ENCODE data around the gene DIPK1B.

The DIPK1B gene

DNA sequence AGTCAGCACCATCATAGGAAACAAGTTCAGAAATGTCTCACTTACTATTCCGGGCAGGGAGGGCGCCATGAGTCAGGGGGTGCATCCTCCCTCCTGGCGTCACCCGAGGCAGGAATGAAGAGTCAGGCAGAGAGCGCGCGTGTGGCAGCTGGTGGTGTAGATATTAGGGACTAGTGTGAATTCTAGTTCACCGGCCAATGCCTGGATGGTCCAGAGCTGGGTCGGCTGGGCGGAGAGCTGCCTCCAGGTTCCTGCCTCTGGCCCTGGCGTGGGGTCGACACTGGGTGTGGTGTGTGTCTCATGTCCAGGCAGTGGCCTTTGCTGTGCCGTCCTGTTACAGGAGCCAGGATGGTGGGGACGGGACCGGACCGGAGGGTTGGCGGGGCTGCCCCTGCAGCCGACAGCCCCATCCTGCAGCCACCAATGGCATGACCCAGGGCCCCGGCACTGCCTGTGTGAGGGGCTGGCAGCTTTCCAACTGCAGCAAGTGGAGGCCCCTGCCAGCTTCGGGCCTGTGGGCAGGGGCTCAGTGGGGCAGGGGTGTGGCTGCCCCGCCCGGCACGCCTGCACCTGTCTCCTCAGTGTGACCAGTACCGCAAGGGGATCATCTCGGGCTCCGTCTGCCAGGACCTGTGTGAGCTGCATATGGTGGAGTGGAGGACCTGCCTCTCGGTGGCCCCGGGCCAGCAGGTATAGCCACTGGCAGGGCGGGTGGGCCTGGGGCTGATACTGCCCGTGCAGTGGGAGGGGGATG, 9.1 kb downstream of the DIPK1B start:
- no peak for DNase-seq

DNA sequence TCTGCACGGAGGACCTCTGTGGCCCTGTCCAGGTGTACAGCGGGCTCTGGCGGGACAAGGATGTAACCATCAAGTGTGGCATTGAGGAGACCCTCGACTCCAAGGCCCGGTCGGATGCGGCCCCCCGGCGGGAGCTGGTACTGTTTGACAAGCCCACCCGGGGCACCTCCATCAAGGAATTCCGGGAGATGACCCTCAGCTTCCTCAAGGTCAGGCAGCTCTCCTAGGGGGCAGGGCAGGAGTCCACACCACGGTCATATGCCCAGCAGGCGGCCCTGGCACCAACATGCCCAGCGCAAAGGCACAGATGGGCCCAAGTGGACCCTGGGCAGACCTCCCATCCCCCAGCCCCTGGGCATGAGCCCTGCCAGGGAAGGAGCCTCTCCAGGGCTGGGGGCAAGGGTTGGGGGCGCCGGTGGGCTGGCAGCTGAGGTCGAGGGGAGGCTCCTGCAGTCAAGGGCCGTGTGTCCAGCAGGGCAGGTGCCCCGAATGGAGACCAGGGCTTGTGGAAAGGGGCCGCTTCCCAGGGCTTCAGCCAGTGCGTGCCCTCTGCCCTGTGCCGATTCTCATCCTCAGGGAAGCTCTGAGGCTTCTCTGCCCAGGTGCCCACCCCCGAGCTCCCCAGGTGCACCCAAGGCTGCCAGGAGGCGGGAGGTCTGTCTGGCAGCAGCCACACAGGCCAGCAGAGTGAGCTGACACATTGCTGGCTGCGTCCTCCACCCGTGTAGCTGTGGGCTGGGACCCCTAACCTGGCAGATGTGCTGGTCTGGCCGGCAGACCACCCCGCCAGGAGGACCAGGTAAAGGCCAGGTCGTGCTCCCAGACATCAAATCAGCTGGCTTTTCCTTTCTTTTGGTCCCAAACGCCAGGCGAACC, 10.0 kb downstream of the DIPK1B start:
- DNase-seq: no peak

- DNase-seq: no peak
Observed at GRCh38 chr9:136722969-136723356, 10.6 kb downstream of the DIPK1B start.

DNA sequence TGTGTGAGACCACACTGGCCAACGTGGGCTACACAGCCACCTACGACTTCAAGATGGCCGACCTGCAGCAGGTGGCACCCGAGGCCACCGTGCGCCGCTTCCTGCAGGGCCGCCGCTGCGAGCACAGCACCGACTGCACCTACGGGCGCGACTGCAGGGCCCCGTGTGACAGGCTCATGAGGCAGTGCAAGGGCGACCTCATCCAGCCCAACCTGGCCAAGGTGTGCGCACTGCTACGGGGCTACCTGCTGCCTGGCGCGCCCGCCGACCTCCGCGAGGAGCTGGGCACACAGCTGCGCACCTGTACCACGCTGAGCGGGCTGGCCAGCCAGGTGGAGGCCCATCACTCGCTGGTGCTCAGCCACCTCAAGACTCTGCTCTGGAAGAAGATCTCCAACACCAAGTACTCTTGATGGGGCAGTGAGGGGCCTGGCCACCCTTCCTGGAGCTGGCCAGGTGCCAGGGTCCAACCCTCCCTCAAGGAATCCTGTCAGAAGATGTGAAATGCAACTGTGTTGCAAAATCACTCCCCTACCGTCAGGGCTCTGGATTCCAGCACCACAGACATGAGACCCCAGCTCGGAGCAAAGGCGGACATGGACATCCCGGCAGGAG, 11.1 kb downstream of the DIPK1B start:
- DNase-seq: no peak

DNA sequence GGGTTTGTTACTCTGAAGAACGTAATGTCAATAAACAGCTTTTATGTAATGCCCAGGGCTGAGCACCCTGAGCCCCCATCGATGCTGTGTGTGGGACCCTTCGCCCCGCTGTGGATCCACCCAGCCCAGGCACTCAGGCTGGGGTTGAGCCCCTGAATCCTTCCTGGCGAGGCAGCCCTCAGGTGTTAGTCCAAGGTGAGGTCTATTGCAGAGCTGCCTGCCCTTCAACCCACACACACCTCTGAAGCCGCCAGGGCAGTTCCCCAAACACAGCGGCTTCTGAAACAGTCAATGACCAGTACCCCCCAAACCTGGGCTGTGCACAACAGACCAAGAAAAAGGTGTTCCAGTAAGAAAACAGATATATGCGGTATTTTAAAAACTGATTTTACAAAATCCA, 11.6 kb downstream of the DIPK1B start:
- no peak for DNase-seq

GRCh38 chr9:136724772-136725171, 12.4 kb downstream of the DIPK1B start:
- no peak for DNase-seq

GRCh38 chr9:136725612-136726011, 13.2 kb downstream of the DIPK1B start:
- no peak for DNase-seq

DNA sequence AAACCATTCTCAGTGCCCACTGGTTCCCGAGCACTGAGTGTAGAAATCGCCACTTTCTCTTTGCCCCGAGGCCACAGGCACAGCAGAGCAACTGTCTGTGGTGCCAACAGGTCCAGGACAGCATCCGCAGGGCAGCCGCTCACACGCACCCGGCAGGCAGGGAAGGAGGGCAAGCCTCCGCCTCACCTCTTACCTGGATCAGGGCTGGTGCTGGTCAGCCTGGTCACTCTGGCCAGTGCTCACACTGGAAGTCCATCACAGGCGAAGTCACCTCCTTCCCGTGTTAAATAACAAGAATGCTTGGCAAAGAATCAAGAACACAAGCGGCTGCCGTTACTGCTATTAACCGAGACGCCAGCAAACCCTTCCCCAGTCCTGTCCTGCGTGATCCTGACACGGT, 13.7 kb downstream of the DIPK1B start:
- no peak for DNase-seq

- DNase-seq: peak; percentile 19
Observed at GRCh38 chr9:136726631-136727191, 14.3 kb downstream of the DIPK1B start.

DNA sequence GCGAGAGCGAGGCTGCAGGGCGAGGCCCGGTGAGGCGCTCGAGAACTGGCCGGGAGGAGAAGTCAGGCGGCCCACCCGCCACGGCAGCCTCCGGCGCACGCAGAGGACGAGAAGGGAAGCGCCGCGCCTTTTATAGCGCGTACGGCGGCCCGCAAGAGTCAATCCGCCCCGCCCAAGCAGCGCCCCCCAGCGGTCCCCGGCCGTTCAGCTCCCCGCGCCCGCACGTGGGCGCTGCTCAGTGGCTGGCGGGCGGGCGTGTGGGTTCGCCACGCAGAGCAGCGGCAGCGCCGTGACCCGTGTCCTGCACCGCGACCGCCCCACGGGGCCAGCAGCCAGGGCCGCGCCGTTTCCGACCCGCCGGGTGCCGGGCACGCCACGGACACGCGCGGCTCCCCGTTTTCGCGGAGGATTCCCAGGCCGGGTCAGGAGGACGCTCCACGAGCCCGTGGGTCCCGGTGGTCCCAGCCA, 15.7 kb downstream of the DIPK1B start:
- peak; percentile 87 for DNase-seq

DNA sequence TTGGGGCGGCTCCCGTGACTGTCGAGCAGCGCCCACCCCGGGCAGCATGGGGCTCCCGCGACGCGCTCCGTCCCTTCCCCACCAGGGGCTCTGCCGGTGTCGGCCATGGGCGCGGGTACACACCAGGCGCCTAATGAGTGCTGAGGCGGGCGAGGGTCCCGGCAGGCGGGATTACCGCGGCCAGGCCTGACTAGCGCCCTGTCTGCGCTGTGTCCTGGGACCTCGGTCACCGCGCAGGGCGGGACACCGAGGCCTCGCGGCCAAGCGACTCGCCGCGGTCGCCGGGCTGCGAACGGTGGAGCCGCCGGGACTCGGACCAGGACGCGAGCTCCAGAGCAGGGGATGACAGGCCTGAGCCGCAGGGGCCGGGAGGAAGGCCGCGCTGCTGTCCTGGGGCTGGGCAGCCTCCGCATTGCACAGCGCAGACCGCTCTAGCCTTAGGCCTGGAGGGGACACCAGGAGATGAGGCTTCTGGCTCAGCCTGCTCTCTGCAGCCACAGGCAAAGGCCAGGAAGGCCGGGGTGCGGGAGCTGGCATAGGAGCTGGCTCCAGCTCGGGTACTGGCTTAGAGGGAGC, 16.3 kb downstream of the DIPK1B start:
- DNase-seq: no peak

DNA sequence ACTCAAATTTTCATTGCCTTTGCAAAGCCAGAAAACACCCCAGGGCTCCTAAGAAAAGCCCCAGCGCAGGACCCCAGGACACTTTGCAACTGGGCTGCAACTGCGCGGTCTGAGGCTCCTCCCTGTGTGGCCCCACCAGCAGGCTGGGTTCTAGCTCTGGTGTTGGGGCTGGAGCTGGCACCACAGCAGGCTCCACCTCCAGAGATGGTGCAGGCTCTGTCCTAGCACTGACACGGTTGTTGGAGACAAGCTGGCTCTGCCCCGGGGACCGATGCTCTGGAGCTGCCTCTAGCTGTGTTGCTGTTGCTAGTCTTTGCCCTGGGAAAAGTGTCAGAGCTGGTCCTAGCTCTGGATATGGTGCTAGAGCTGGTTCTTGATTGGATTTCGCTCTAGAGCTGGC, 16.8 kb downstream of the DIPK1B start:
- DNase-seq: no peak

- no peak for DNase-seq
Observed at GRCh38 chr9:136729926-136730325, 17.6 kb downstream of the DIPK1B start.

DNA sequence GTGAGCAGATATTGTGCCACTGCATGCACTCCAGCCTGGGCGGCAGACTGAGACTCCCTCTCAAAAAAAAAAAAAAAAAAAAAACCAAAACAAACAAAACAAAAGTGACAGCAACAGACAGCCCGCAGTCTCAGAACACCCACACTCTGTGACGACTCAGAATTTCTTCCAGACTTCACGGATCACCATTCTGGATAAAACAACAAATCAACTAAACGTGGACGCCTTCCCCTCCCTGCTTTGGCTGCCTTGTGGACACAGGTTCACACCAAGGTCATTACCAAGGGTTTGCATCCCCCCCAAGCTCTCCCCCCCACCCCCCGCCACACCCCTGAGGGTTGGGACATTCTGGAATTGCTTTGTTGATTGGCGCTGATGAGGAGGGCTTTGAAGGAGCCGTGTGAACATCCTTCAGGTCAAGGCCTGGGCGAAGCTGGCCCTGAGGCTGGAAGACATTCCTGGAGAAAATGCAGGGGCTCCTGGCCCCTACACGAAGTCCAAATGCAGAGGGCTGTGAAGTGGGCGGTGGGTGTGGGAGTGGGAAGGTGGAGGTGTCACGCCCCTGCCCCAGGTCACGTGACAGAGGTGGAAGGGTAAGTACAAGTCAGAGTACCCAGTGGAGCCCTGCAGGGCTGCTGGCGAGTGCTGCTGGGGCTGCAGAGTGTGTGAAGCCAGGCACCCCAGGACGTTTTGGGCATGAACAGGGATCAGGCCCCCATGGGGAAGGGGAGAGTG, 20.2 kb downstream of the DIPK1B start:
- no peak for DNase-seq

DNA sequence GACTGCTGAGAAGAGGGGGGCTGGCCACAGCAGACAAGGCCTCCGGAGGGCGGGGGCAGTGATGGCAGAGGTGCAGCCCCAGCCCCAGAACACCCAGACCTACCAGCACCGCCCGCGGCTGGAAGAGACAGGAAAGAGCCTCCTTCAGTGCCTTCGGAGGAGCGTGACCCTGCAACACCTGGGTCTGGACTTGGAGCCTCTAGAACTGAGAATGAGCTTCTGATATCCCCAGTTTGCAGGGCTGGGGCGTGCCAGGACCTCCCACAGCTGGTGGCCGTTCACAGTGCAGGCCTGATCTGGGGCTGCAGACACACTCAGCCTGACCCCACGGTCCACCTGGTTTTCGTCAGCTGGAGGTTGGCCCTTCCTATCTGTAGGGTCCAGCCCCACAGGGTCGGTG, 21.2 kb downstream of the DIPK1B start:
- no peak for DNase-seq

GRCh38 chr9:136734837-136735496, 22.6 kb downstream of the DIPK1B start:
- no peak for DNase-seq

DNA sequence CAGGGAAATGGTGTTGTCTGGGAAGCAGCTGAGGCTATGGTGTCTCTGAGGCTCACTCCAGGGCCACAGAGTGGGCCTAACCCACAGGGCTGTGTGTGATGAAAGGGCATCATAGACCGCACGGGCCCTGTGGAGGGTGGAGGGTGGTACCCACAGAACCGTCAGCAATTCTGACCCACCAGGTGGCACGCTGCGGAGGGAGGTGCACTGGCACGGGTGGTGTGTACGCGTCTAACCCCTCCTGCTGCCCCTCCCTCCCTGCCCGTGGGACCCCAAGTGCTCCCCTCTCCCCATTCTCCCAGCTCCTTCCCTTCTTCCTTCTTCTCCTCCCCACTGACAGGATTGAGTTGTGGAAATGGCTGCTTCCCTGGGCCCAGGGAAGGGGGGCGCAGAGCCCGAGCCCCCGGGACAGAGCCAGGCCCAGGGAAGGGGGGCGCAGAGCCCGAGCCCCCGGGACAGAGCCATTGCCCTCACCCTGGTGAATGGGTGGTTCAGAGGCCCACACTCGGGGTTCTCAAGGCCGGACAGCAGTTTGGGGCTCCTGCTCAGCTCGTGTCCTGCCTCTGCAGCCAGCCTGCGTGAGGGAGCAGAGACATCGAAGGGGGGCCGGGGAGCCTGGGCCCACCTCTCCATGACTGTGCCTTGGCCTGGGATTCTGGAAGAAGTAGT, 23.6 kb downstream of the DIPK1B start:
- DNase-seq: no peak

DNA sequence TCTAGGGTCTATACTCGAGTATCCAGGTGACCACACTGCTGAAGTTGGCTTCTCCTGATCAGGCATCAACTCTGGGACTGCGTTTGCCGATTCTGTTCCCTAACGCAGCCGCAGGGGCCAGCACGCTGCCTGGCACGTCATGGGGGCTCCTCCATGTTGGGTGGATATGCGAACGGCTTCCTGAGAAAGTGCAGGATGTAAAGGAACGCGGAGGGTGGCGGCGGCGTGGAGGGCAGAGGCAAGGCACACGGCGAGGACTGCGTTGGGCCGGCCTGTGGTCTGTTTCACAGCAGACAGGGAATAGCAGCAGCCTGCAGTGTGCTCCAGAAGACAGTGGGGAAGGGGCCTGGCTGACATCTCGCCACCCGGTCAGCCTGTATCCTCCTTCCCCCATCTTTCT, 26.6 kb downstream of the DIPK1B start:
- no peak for DNase-seq

DNA sequence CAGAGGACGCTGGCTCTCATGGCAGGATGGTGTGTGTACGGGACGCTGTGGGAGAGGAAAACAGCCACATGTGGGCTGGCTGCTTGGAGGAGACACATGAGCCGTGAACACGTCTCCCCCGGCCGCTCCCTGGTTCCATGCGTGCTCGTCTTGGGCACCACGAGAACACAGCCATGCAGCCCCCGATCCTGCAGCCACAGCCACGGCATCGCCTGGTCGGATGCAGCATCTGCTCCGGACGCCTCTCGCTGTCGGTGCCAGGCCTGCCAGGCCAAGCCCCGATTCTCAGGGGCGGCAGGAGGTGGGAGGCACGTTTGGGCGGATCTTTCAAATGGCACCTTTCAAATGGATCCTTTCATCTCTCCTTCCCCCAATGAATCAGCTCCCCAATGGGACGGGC, 27.1 kb downstream of the DIPK1B start:
- no peak for DNase-seq

DNA sequence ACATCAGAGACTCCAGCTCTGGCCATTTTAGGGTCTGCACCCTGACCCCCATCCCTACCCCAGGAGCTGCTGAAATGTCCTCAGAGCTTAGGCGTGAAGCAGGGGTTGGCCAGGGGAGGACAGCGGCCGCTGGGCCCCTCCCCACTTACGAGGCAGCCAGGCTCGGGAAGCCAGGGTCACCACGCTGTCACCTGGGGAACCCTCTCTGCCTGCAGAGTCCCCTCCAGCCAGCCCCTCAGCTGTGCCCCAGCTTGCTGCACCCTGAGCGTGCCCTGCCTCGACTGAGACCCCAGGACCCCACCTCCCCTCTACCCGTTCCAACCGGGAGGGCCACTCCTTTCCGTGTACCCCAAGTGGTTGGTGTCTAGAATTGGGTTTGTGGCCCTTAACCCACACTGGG, 27.7 kb downstream of the DIPK1B start:
- DNase-seq: no peak

GRCh38 chr9:136740491-136740890, 28.1 kb downstream of the DIPK1B start:
- DNase-seq: no peak
